Endothelial cell (in vitro differentiated cells): ENCODE data around the gene RHOD. TPM values are rescaled to one million over a fixed set of nuclear protein-coding genes. Genes with fewer than 3 reads are reported as not detected.

ENCODE experiments used
- DNase-seq: peaks from one replicate; pipeline ENCODE4 v3.0.0; 2021; ENCODE audit warnings: low spot score
- H3K27ac Mint-ChIP-seq: one replicate; pipeline ENCODE4 v1.8.0; 2021; ENCODE audit warnings: mixed read lengths, inconsistent platforms; ENCODE audit not compliant: unreplicated experiment
- H3K27me3 Mint-ChIP-seq: one replicate; pipeline ENCODE4 v1.8.0; 2021; ENCODE audit warnings: mild to moderate bottlenecking, moderate library complexity, mixed read lengths, inconsistent platforms; ENCODE audit not compliant: unreplicated experiment
- H3K36me3 Mint-ChIP-seq: one replicate; pipeline ENCODE4 v1.8.0; 2021; ENCODE audit warnings: mild to moderate bottlenecking, low read depth, mixed read lengths, inconsistent platforms; ENCODE audit not compliant: unreplicated experiment
- H3K4me1 Mint-ChIP-seq: one replicate; pipeline ENCODE4 v1.8.0; 2021; ENCODE audit warnings: mild to moderate bottlenecking, mixed read lengths, inconsistent platforms; ENCODE audit not compliant: unreplicated experiment
- H3K4me3 Mint-ChIP-seq: one replicate; pipeline ENCODE4 v1.8.0; 2021; ENCODE audit warnings: mild to moderate bottlenecking, mixed read lengths, inconsistent platforms; ENCODE audit not compliant: unreplicated experiment
- H3K9me3 Mint-ChIP-seq: one replicate; pipeline ENCODE4 v1.8.0; 2021; ENCODE audit warnings: mixed read lengths, inconsistent platforms; ENCODE audit not compliant: unreplicated experiment
- CTCF ChIP-seq: fragments of 200-600 bp; sonication (generic); IDR thresholded peaks from one replicate; pipeline ENCODE4 v1.5.0; 2021; ENCODE audit warnings: antibody characterized with exemption; ENCODE audit not compliant: unreplicated experiment
- total RNA-seq: library from RNA; stranded (reverse); fragmentation: NEBNext Ultra II Directional; extraction: Animal tissue kit (Norgen Biotek cat#: 25700); gene quantifications from one replicate; pipeline ENCODE4 v1.2.1, GENCODE V29; 2021; ENCODE audit not compliant: unreplicated experiment

The RHOD gene
- total RNA-seq, 1 donor from 2014 or later: 10.5 TPM

- DNase-seq: no peak
- Mint-ChIP-seq H3K9me3 (no peaks in the 10 kb centered on the region), H3K27me3 (peaks cover 7% of the 10 kb centered on the region), H3K4me3 (no peak overlapping the region), H3K27ac (no peak overlapping the region), H3K36me3 (no peaks in the 10 kb centered on the region), H3K4me1 (no peaks in the 10 kb centered on the region)
- no peak for TF ChIP-seq CTCF
These were observed 25.6 kb downstream of the RHOD start for GRCh38 chr11:67082071-67082791.

- H3K27ac Mint-ChIP-seq: no peak overlapping the region
- DNase-seq: no peak
- H3K27me3 Mint-ChIP-seq: peaks cover 5% of the 10 kb centered on the region
- H3K4me1 Mint-ChIP-seq: no peaks in the 10 kb centered on the region
- no peaks in the 10 kb centered on the region for H3K9me3 Mint-ChIP-seq
- no peak for TF ChIP-seq CTCF
- no peak overlapping the region for H3K4me3 Mint-ChIP-seq
- H3K36me3 Mint-ChIP-seq: no peaks in the 10 kb centered on the region
These were observed 27.2 kb downstream of the RHOD start for GRCh38 chr11:67083786-67084366.

DNA sequence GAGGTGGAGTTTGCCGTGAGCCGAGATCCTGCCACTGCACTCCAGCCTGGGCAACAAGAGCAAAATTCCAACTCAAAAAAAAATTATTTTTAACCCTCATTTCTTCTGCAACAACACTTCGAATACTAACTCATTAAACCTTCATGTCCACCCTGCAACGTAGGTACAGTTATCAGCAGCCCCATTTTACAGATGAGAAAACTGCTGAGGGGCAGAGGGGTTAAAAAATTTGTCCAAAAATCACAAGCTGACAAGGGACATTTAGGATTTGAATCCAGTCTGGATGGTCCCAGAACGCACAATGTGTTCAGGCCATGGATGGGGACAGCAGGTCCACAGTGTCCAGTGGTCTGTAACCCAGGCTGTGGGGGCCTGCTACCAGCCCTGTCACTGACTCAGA lies 29.0 kb downstream of the RHOD start:
- no peaks in the 10 kb centered on the region for H3K4me1 Mint-ChIP-seq
- H3K27me3 Mint-ChIP-seq: peaks cover 3% of the 10 kb centered on the region
- no peak for DNase-seq
- no peaks in the 10 kb centered on the region for H3K36me3 Mint-ChIP-seq
- TF ChIP-seq CTCF: no peak
- no peaks in the 10 kb centered on the region for H3K9me3 Mint-ChIP-seq
- no peak overlapping the region for H3K4me3 Mint-ChIP-seq
- no peak overlapping the region for H3K27ac Mint-ChIP-seq

GRCh38 chr11:67090717-67091116 lies 34.1 kb downstream of the RHOD start:
- no peaks in the 10 kb centered on the region for H3K9me3 Mint-ChIP-seq
- no peak for DNase-seq
- no peak for TF ChIP-seq CTCF
- H3K4me3 Mint-ChIP-seq: no peak overlapping the region
- no peak overlapping the region for H3K27ac Mint-ChIP-seq
- no peaks in the 10 kb centered on the region for H3K4me1 Mint-ChIP-seq
- no peaks in the 10 kb centered on the region for H3K36me3 Mint-ChIP-seq
- H3K27me3 Mint-ChIP-seq: peaks cover 6% of the 10 kb centered on the region

- no peaks in the 10 kb centered on the region for H3K9me3 Mint-ChIP-seq
- no peak overlapping the region for H3K27ac Mint-ChIP-seq
These were observed 38.5 kb downstream of the RHOD start for GRCh38 chr11:67095214-67095507.

More at GRCh38 chr11:67095214-67095507, 38.5 kb downstream of the RHOD start:
- no peak for TF ChIP-seq CTCF
- H3K4me3 Mint-ChIP-seq: no peak overlapping the region
- no peak for DNase-seq
- peaks cover 6% of the 10 kb centered on the region for H3K27me3 Mint-ChIP-seq
- peaks cover 5% of the 10 kb centered on the region for H3K4me1 Mint-ChIP-seq
- no peaks in the 10 kb centered on the region for H3K36me3 Mint-ChIP-seq
